NCI-H82 (cell line): ENCODE measurements around the gene CCDC70.

ENCODE experiments used
- DNase-seq: peaks from one replicate; lab custom pipeline; 2025; lab: John Stamatoyannopoulos, UW

Gene CCDC70

DNA sequence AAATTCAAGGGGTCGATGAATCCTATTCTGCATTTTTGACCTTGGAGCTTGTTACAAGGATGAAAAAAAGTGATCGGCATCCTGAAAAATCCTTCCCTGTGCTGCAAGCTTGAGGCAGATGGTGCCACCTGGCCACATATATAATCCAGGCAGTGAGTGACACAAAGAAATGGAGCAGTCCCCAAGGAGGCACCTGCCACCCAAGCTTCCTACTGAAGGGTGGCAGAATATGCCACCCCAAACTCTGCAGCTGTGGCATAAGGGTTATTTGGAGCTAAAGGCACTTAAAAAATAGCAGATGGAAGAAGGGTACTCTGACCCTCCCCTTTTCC, 32.2 kb upstream of the CCDC70 start:
- DNase-seq: peak; percentile 76

DNA sequence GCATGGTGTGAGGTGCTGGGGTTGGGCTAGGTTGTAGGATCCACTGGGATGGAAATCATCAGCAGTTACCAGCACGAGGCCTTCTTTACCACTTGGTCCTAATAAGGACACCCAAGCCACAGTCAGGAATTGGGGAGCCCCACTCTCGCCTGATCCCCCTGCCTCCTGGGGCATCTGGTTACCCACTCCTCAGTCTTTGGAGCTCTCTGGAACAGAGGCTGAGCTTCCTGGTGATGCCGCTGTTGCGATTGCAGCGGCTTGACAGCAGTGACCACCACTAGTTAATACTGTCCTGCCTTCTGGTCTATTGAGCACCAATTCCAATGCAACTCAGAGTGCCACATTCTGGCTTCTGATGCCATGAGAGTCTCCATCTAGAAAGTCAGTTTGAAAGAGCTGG, 30.2 kb upstream of the CCDC70 start:
- no peak for DNase-seq

DNA sequence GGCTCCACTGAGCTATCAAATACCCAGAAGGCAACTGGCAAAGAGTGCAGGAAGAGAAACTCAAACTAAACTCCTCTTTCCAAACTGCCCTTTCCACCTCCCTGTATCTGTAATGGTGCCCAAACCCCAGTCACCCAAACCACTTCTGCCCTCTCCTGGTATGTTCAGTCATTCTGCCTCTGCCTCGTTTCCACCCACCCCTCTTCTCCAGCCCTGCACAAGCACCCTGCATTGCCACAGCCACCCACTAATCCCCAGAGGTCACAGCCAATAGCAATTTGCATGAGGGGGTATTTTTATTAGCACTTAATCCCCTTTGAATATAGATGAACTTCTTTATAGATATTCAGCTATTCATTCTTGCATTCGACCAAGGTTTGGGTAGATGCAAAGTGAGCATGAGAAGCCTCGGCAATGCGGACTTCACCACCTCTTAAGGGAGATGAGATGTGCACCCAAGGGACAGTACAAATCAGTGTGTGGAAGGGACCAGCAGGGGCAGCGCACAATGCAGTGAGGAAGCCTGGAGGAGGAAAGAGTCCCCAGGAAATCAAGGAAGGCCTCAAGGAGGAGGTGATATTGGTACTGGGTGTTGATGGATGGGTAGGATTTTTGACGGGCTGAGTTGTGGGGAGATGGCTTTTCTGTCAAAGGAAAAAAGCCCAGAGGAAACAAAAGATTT, 29.2 kb upstream of the CCDC70 start:
- peak; percentile 71 for DNase-seq

DNA sequence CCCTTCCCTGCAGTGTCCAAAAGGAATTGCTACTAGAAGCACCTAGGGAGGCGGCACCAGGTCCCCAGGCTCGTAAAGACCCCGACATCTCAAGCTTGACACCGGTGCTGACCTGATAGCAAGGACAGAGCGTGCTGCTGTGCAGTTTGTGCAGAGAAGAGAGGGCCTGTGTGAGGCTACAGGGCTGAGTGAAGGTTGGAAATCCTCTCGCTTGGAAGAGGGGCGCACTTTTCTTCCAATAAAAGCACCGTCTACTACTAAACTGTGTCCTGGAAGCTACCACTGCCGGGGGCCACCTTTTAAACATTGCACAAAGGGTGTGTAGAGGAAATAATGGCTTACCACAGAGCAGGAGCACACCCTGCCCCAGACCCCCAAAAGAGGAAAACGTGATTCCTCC, 27.8 kb upstream of the CCDC70 start:
- no peak for DNase-seq

DNA sequence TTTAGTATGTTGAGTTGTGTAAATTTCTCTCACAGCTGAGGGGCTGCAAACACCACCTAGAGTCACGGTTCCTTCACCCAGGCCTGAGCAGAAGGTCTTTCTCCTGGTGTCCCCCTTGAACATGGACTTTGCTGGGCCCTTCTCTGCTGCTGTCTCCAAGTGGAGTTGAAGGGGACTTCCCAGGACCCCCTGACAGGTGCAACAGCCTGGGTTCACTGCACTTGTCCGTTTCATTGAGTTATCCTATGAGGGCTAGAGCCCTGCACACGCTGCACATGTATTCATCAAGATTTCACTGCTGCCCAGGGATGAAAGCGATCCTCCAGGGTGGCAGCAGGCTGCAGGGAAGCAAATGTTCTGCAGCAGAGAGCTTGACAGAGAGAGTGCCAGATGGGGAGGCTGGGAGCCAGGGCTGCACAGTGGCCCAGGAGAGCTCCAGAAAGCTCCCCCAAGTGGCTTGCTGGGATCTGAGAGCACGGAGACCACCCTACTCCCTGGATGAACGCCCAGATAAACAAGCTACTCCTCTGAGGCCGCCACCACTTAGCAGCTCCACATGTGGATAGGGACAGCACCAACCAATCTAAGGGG, 27.1 kb upstream of the CCDC70 start:
- peak; percentile 63 for DNase-seq

DNA sequence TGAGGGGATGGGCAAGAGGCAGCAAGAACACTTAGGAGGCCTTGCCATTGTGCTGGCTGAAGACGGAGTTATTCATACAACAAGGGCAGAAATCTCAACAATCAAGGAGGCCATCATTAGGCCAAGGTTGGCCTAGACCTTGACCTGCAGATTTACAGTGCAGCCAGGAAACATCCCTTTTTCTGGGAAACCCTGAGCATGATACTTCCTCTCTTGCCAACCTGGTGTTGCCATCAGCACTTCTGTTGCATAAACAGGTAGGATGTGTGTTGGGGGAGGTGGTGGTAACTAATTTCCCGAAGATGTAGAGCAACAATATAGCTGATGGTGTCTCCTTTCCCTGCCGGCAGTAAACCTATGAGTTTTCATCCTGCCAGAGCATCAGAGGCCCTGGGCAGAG, 24.8 kb upstream of the CCDC70 start:
- DNase-seq: no peak

DNA sequence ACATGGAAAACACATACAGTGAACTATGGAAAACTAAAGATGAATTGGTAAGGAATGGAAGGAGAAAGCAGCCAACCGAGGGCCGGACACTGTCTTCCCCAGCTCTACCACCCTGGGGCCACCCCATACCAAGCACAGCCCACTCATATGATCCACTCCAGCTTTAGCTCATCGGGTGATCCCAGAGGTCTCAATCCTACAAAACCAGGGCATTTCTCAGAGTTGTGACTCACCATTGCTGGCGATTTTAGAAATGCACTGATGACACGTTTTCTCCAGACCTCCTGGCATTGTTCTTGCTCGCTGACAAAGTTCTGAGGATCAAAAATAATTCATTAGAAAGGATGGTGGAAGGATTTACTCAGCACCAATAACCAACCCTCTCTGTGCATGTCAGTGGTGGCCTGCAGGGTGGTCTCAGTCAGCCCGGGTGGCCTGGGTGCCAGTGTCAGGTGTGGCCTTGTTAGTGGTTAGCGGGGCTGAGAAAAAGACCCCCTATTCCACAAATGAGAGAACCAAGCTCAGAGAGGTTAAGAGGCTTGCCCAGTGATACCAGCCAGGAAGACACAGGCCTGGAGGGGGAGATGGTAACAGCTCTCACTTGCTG, 23.4 kb upstream of the CCDC70 start:
- no peak for DNase-seq

DNA sequence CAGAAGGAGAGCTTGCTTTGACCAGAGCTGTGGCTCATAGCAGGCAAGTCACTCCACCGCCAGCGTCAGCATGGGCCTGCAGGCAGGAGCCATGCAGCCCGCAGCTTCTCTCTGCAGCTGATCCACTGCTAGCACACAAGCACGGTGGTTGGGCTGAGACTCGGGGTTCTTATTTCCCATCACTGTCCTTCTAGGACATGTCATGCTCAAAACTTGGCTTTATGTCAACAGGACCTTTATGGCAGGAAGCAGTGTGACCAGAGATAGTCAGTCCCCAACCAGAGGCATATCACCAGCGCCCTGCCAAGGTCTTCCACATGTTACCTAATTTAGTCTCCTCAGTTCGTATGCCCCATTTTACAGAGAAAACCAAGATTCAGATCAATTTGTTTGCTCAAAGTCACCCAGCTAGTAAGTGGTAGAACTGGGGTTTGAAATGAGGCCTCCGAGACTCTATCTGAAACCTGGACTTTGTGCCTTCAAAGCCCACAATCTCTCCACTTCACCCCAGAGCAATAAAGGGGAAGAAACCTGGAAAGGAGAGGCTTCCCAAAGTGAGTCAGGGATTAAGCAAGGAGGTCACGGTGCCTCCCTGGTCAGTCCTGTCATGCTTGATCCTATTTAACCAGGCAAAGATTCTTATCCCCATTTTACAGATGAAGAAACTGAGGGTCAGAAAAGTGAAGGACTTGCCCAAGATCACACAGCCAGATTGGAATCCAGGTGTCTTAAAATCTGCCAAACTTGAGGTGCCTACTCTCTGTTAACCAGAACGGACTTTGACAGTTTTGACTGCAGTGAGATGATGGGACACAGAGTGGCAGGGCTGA, 21.8 kb upstream of the CCDC70 start:
- DNase-seq: no peak

DNA sequence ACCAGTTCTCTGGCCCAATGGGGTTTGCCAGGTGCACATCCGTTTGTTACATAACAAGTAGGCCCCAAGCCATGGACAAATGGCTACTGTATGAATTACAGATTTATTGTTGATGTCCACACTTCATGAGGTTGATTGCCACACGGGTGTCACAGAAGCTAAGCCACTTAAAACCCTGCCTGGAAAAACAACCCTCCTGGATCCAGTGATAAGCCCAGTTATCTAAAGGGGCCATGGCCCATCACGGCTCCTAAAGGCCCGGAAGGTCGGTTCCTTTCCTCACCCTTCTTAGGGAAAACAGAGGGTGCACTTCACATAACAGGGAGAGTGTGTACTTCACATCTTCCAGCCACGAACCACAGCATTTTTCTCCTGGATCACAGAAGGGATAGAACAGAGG, 20.9 kb upstream of the CCDC70 start:
- DNase-seq: no peak

DNA sequence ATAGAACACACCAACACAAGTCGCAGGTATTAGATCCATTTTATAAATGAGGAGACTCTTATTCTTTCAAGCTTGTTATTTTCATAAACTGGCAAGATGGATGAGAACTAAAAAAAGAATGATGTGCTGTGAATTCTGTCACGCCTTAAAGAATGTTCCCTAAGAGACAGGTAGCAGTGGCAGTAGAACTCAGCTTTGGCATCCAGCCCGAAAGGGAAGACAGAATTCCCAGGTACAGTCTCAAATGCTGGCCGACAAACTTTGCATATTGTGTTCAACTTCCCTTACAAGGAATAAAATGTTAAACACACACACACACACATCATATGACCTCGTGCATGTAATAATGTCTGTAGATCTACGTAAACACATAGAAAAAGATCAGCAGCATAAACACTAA, 20.0 kb upstream of the CCDC70 start:
- DNase-seq: no peak

DNA sequence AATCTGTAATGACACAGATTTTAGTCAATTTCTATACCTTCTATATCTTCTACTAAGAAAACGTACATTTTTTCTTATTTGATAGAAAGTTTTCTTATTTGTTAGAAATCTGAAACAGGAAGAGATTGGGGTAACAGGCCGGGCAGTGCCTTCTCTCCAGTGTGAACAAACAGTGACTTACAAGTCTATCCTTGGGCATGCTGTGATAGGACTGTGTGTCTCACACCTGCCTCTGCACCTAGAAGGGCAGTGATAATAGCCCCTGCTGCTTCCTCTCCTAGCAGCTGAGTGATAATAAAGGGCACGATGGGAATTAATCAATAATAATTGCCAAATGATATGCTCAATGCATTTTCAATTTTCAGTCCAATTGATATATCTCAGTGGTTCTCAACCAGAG, 18.2 kb upstream of the CCDC70 start:
- DNase-seq: no peak

DNA sequence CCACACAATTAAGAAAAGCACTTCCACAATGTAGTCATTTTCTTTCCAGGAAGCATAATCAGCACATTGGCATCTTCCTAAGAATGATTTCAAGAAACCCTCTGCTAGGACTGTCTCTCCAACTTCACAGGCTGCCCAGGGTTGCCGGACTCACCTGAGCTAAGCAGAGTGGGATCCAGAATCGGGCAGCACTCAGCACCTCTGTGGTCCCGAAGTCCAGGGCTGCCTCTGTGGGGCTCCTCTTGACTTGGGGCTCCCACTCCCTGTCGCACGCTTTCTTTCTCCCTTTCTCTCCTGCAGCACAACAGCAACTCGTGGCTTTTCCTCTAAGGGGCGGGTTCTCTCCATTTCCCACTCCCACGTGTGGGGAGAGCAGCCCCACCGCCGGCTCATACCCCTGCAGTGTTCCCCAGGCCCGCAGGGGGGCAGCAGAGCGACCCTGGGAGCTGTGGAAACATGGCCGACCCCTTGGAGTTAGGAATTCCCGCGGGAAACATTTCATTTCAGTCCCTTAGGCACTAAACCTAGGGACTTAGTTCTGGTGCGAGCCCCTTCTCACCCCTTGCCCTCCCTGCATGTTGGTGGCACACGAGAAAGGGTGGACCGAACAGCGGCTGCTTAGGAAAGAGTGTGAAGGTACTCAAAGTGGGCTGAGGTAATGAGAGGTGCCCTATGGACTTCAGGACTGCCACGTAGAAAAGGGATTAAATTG, 16.8 kb upstream of the CCDC70 start, which contains the start of gene TMEM272:
Gene TMEM272 (minus strand): TSS at position 316 of the 712 bp plus-strand sequence. CDS start 6,647 bp downstream, outside the sequence.
- peak; percentile 96 for DNase-seq

DNA sequence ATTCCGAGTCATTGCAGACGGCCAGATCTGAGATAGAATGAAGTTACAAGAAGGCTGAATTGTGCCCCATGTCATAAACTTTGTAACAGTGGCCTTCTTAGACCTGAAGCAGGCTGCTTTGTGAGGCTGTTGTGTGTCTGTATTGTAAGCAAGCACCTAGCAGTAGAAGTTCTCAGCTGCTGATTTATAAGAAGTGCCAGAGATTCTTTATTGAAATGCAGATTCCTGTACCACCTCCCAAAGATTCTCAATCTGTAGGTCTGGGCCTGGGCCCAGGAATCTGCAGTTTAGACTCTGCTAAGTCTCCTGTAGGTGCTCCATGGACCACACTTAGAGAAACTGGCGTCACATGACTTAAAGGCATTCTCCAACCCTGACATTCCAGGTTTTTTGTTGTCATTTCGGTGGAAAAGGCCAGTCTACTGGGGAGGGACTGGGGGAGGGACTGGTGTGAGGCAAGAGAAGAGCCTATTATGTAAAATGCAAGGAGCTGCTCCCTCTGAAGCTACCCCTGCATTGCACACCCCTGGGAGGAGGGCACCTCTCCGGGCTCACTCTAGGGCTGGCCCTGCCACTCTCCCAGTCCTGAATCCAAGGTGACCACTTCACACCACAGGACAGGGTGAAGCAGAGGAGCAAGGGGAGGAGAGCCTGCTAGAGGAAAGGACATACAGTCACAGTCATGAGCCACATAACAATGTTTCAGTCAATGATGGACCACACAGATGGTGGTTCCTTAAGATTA, 16.0 kb upstream of the CCDC70 start:
- DNase-seq: no peak

DNA sequence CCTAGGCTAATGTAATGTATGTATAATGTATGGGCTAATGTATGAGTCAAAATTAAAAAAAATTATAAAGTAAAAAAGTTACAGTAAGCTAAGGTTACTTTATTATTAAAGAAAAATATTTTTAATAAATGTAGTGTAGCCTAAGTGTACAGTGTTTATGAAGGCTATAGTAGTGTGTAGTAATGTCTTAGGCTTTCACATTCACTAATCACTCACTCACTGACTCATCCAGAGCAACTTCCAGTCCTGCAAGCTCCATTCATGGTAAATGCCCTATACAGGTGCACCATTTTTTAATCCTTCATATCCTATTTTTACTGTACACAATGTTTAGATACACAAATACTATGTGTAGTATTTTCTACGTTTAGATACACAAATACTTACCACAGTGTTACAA, 15.0 kb upstream of the CCDC70 start:
- DNase-seq: no peak

DNA sequence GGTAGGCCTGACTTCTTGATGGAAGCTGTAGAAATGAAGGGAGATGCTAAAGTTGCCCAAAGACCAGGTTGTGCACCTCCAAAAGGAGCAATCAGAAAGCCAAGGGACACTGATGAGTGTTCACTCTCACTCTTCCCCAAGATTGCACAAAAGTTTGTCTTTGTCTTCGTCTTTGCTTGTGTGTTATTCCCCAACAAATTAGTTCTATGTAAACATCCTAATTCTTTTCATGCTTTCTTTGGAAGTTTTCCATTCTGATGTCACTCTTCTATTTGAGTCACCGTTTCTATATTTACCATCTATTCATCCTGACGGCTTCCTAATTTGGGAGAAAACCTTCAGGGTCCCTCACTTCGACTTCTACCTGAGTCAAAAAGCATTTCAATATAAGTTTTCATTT, 13.1 kb upstream of the CCDC70 start:
- DNase-seq: no peak

DNA sequence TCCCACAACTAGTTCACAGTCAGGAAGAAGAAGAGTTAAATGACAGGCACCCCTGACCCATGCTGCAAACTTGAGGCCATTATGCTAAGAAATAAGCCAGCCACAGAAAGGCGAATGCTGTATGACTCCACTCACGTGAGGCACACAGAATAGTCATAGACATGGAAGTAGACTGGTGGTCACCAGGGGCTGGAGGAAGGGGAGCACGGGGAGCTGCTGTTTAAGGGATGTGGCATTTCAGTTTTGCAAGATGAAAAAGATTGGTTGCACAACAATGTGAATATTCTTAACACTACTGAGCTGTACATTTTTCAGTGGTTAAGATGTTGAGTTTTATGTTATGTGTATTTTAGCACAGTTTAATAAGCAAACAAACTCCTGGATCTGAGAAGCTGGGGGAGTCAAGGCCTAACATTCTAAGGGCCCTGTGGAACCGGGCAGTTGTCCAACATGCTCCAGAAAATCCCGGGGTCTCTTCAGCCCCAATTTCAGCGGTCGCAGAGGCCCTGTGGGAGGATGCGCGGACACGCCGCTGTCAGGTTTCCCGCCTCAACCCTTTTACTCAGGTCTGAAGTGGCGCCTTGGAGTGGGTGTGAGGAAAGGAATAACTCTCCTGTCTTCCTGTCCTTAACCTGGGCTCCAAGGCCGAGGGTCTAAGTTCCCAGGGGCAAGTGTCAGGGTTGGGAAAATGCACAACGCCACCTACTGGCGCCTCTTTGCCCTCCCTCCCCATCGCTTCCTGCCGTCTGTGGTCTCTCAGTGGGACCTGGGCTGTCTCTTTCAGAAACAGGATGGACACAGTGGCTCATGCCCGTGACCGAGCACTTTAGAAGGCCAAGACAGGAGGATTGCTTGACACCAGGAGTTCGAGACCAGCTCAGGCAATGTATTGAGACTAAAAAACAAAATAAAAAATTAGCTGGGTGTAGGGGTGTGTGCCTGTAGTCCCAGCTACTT, 12.3 kb upstream of the CCDC70 start:
- DNase-seq: peak; percentile 83

DNA sequence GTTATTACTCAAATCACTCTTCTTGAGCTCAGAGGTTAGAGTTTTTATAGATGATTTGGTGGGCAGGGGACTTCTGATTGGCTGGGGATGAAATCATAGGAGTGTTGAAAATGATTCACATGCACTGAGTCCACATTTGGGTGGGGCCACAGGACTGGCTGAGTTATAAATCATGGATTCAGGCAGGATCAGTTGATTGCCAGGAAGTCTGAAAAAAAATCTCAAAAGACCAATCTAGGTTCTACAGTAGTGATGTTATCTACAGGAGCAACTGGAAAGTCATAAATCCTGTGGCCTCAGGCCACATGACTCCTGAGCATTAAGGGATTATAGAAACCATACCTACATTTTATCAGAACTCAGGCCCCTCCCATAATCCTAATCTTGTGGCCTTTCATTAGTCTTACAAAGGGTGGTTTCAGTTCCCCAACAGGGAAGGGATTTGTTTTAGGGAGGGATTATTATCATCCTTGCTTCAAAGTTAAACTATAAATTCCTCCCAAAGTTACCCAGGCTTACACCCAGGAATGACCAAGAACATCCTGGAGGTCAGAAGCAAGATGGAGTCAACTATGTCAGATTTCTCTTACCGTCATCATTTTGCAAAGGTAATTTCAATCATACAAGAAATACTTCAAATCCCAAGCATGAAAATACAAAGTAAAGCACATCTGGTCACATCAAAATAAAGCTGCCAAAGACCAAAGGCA, 5.6 kb upstream of the CCDC70 start:
- DNase-seq: peak; percentile 78

DNA sequence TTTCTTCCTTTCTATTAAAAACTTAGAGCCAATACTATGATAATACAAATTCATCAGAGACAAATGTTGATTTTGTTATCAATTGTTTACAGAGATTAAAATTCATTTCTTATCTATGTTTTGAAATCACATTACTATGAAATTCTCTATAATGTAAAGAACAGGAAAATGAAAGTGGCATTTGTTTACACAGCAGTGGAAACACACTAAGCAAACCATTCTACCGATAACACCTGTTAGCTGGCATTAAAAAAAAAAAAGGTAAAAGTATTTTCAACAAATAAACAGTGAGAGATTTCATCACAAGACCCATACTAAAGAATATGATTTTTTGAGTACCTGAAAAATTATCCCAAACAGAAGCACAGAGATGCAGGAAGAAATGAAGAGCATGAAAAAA, 4.8 kb upstream of the CCDC70 start:
- DNase-seq: no peak

DNA sequence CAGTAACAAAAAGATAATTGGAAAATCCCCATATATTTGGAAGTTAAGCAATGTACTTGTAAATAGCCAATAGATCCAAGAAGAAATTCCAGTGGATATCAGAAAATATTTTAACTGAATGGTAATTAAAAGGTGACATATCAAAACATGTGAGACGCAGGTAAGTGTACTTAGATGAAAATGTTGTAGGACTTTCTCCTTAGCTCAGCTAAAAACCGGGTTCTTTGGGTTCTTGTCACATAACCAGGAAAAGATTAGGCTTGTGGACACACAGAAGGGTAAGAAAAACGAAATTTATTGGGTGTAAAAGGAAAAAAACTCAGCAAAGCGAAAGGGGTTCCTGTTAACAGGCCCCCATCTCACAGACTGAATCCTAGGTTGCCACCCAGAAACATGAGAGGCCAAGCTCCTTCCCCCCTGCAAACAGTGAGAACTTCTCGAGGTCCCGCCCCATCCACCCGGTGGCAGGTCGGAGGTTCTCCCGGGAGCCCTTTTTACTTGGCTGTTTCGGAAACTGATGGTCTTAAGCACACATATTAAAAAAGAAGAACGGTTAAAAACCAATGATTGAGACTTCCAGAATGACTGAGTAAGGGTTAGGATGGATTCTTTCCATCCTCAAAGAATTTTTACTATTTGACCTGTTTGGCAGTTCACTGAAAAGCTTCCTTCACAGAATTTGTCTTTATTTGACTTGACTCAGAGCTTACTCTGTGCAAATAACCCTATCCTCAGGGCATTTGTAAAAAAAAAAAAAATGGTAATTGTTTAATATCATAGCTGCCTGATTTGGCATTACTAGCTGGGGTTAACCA, 3.1 kb upstream of the CCDC70 start:
- no peak for DNase-seq
